Germinal center (tissue), 1 donor: Measurements from ENCODE around the gene PPFIA2.
A peak's percentile ranks its signal among the peaks of the same experiment; 100 is the strongest.

Experiments
- DNase-seq: peaks from one replicate; pipeline ENCODE4 v3.0.0; 2012; ENCODE audit warnings: mixed read lengths, low spot score

Gene PPFIA2

DNA sequence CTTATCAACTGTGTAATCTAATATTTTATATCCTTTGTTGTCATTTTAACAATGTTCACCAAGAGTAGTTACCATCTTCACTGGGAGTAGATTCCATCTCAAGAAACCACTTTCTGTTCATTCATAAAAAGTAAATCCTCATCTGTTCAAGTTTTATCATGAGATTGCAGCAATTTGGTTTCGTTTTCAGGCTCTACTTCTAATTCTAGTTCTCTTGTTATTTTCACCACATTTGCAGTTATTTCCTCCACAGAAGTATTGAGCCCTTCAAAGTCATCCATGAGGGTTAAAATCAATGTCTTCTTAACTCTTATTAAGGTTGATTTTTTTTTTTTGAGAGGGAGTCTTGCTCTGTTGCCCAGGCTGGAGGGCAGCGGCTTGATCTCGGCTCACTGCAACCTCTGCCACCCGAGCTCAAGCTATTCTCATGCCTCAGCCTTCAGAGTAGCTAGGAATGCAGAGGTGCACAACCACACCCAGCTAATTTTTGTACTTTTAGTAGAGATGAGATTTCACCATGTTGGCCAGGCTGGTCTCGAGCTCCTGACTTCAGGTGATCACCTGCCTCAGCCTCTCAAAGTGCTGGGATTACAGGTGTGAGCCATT lies 404.7 kb downstream of the PPFIA2 start:
- DNase-seq: no peak

GRCh38 chr12:81350309-81350708 lies 408.8 kb downstream of the PPFIA2 start:
- no peak for DNase-seq

- DNase-seq: no peak
Measured at GRCh38 chr12:81347404-81347803, 411.7 kb downstream of the PPFIA2 start.

GRCh38 chr12:81340910-81341309 lies 418.2 kb downstream of the PPFIA2 start:
- no peak for DNase-seq

GRCh38 chr12:81339071-81339470 lies 420.1 kb downstream of the PPFIA2 start:
- no peak for DNase-seq

GRCh38 chr12:81337886-81338285 lies 421.3 kb downstream of the PPFIA2 start:
- no peak for DNase-seq

- DNase-seq: no peak
Measured at GRCh38 chr12:81333812-81334211, 425.3 kb downstream of the PPFIA2 start.

DNA sequence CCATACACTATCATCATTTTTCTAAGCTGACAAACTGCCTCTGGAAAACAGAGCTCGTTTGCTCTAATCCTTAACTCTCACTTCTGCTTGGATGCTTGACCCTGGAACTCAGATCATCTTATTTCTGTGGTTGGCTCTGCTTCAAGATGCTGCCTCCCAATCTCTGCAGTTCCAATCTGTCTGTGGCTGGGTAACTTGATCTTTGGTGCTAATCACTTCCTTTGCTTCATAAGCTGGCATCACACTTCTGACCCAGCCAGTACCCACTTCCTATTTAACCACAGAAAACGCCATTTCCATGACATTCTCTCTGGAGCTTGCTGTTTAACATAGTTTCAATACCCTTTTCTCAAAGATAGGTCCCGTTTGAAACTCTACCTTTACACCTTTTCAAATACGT lies 427.1 kb downstream of the PPFIA2 start:
- no peak for DNase-seq

DNA sequence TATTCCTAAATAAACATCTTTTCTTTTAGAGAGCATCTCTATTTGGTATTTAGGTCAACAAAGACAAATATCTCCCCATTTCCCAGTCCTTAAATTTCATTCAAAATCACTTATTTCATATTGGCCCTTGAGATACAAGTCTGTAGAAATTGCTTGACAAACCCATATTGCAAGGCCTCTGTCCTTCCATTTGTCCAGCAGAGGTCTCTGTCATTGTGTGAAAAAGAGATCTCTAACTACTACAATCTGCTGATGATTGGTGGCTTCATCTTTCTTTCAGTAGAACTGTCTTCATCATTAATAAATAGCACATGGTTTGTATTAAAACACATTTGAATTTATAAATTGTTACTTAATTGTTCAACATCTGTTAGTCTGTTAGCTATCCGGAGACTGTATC lies 428.7 kb downstream of the PPFIA2 start:
- no peak for DNase-seq

GRCh38 chr12:81329085-81329484 lies 430.1 kb downstream of the PPFIA2 start:
- DNase-seq: peak; percentile 16

DNA sequence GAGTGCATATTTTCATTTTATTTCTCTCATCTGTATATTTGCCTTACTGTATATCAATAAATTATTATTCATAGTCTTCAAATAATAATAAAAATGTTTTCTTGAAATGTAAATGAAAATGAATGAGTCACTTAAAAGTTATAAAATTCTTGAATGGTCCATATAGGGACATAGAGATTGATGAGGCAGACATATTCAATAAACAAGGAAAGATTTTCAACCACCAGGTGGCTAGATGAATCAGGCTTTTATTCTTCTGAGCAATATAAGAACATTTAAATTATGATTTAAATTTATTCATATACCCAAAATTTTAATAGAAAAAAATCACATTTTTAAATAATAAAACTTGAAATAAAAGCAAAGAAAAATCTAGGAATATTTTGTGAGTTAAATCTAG lies 431.7 kb downstream of the PPFIA2 start:
- DNase-seq: no peak

DNA sequence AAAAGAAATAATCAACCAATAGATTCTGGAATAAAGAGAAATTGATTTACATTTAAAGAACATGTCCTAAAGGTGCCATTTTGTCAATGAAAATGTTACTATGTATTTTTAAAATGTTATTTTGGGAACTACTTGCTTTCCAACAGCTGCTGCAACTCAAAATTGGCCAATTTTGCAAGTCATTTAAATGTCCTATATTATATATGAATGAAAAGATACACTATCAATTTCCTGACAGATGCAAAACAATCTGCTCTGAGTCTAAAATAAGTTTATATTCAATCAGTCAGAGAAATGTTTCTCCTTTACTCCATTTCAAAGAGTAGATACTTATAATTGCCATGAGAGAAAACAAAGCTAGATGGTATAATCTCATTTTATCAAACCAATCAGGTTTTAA lies 434.1 kb downstream of the PPFIA2 start:
- DNase-seq: no peak

- DNase-seq: no peak
Measured at GRCh38 chr12:81314903-81315531, 444.1 kb downstream of the PPFIA2 start.

DNA sequence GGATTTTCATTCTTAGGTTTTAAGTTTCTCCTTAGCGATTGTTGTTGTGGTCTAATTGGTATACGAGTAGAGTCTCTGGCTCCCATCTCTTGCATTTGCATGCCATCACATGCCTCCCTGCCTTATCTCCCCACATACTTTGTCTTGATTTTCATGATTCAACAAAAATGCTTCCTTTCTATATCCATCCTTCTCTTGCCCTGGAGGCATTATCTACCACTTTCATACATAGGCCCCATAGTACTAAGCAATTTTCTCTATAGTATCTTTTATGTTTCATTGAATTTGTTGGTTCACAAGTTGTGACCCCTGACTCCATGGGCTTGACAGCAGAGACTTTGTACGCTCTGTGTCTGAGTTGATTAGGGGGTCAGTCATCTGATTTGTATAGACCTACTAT lies 455.2 kb downstream of the PPFIA2 start:
- no peak for DNase-seq

DNA sequence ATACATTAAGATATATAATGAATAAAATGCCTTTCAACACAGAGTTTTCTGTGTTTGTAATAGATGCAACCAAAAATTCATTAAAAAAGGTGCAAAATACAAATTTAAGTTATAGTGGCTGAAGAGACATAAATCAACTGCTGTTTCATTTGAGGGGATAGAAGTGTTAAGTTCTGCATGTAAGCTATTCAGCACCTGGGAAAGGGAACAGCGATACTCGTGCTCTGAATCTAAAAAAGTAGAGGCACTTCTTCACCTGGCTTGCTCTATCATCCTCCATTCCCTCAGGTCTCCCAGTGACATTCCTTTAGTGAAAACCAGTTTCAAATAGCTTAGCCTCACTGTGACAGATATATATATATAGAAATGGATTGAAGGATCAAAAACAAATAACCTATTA lies 458.7 kb downstream of the PPFIA2 start:
- DNase-seq: no peak

GRCh38 chr12:81297601-81298000 lies 461.5 kb downstream of the PPFIA2 start:
- no peak for DNase-seq

GRCh38 chr12:81296556-81297305 lies 462.4 kb downstream of the PPFIA2 start:
- no peak for DNase-seq

DNA sequence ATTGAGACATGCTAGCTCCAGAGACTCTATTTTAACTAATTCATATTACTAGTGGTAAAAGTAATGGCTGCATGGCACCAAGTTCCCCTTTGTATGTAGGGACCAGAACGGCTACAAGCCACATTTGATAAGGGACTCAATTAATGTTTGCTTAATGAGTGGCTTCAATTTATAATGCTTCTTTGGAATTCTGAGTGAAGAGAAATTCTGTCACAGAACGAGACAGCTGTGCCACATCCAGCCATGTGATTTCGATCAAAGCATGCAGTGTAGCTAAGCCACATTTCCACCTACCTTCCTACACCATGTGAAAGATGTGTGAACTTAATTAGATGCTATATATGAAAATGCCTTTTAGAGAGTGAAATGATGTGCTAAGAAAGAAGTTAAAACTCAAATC lies 463.9 kb downstream of the PPFIA2 start:
- DNase-seq: no peak

DNA sequence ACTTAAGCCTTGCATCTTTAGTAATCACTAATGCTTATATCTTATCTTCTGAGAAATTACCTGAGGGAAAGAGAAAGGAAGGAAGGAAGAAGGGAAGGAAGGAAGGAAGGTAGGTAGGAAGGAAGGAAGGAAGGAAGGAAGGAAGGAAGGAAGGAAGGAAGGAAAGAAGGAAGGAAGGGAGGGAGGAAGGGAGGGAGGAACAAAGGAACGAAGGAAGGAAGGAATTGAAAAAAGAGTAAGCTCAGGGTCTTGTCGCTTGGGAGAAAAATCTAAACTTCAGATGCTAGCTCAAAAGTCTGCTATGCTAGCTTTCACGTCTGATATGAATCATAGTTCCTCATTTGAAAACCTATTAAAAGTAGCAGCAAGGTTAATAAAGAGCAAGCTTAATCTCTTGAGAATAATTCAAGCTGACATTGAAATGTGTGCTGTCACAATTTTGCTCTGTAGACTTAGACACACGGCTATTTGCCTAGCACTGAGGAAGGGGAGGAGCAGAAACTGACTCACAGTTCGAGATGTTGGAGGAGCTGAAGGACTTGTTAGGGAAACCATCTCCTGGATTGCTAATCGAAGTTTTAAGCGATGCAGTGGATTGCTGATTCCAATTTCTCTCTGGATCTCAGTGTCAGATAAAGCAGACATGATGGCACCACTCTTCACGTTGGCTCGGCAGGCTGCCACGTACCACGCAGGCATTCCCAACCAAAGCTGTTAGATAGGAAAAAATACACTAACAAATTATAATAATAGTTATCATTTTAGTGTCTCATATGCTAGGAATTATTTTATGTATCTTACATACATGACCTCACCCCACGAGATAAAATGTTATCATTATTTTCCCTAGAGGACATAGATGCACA lies 464.6 kb downstream of the PPFIA2 start:
- DNase-seq: peak; percentile 28

DNA sequence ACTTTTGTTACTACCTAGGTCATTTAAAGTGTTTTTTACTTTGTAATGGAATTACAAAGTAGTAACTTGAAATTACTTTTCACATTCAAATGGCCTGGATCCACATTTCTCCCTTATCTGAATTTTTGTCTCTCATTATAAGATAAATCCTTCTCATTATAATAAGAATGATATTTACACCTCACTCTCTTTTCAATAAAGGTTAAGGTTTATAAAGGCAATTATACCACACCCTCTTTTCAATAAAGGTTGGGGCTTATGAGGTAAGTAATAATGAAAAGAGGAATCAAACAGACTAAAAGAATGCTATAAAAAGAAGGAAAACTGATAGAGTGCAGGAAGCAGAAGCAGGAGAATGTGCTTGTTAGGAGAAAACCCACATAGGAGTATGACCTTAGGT lies 470.5 kb downstream of the PPFIA2 start:
- no peak for DNase-seq

- no peak for DNase-seq
Measured at GRCh38 chr12:81284137-81284536, 475.0 kb downstream of the PPFIA2 start.
